Esophagus muscularis mucosa (tissue), 4 donors: ENCODE data around the gene ZBTB16. TPM values are rescaled to one million over a fixed set of nuclear protein-coding genes. Genes with fewer than 3 reads are reported as not detected.

Source experiments
- DNase-seq: peaks from one replicate; pipeline ENCODE4 v3.0.0-alpha.2; 2017; ENCODE audit errors: extremely low spot score
- H3K27ac ChIP-seq, 4 donors: fragments of 200-600 bp; sonication (generic); replicated peaks in 1 of 4; 1 replicate in 3 of 4; 2 replicates in 1 of 4; pipeline ENCODE4 v1.5.1; 2016 to 2019; ENCODE audit warnings: mild to moderate bottlenecking in 1 of 4
- H3K27me3 ChIP-seq, 4 donors: fragments of 200-600 bp; sonication (generic); one replicate each; pipeline versions ENCODE4 v1.5.1 to v1.6.0; 2016 to 2019
- H3K36me3 ChIP-seq, 4 donors: fragments of 200-600 bp; sonication (generic); one replicate each; pipeline ENCODE4 v1.5.1; 2016 to 2019
- H3K4me1 ChIP-seq, 4 donors: fragments of 200-600 bp; sonication (generic); one replicate each; pipeline ENCODE4 v1.5.1; 2016 to 2019
- H3K4me3 ChIP-seq, 4 donors: fragments of 200-600 bp; sonication (generic); 1 replicate in 2 of 4; 2 replicates in 2 of 4; pipeline ENCODE4 v1.5.1; 2016 to 2019; ENCODE audit warnings: mild to moderate bottlenecking in 4 of 4, moderate library complexity in 1 of 4
- H3K9me3 ChIP-seq, 4 donors: fragments of 200-600 bp; sonication (generic); 1 replicate in 3 of 4; 2 replicates in 1 of 4; pipeline ENCODE4 v1.5.1; 2016 to 2019
- CTCF ChIP-seq, 3 experiments: fragments of 200-600 bp in 2 of 3; fragments of 450-650 bp in 1 of 3; sonication (generic) in 2 of 3; IDR thresholded peaks; one replicate each; pipeline ENCODE4 v1.5.1; 2017 to 2019; ENCODE audit warnings: antibody characterized with exemption in 3 of 3, mild to moderate bottlenecking in 2 of 3, moderate library complexity in 1 of 3
- EP300 ChIP-seq: sonication (generic); formaldehyde crosslinking; IDR thresholded peaks from one replicate; pipeline ENCODE4 v1.6.1; 2017; ENCODE audit warnings: antibody characterized with exemption
- POLR2A ChIP-seq: fragments of 450-650 bp; IDR thresholded peaks from one replicate; pipeline ENCODE4 v1.6.1; 2017; ENCODE audit warnings: antibody characterized with exemption, moderate library complexity, mild to moderate bottlenecking, low read depth
- POLR2AphosphoS5 ChIP-seq, 2 donors: sonication (generic); formaldehyde crosslinking; IDR thresholded peaks; one replicate each; pipeline ENCODE4 v1.6.1; 2017; ENCODE audit warnings: antibody characterized with exemption in 2 of 2
- WGBS: methylation state at CpG from one replicate; pipeline ENCODE4 v1.1.5; 2018; 5-methylcytosine and 5-hydroxymethylcytosine counted together
- intact Hi-C: fragments of 100-400 bp; cut with DNase I; formaldehyde crosslinking; loops from one replicate; pipeline ENCODE4 v1.15.1; 2023
- total RNA-seq, 4 donors: library from RNA; depleted of rRNA; stranded (reverse); fragments of >200 nt; gene quantifications; one replicate each; pipeline versions ENCODE4 v1.1.0 to v1.2.1, GENCODE V29; 2016

Gene ZBTB16
- total RNA-seq, 4 donors from 2014 or later = 175 to 319 (median 222) TPM

GRCh38 chr11:114253771-114254170 is 194.3 kb downstream of the ZBTB16 start:
- peaks cover 41 to 77% (median 65%) of the 10 kb centered on the region in 4 donors for H3K36me3 ChIP-seq
- no peak overlapping the region for H3K4me3 ChIP-seq
- WGBS = 87% methylated on average over 2 of the region's 2 CpGs
- H3K27me3 ChIP-seq = no peaks in the 10 kb centered on the region
- DNase-seq = no peak
- intact Hi-C loops = no loop called here
- H3K27ac ChIP-seq = peak overlapping the region in 3 of 4 donors; percentile 10 to 67 (median 59)
- H3K9me3 ChIP-seq = no peaks in the 10 kb centered on the region
- peaks cover 39 to 85% (median 75%) of the 10 kb centered on the region in 4 donors for H3K4me1 ChIP-seq
- TF ChIP-seq CTCF (IDR thresholded peaks at IDR 0.05) (no peak), POLR2A (no peak), EP300 (no peak), POLR2AphosphoS5 (IDR thresholded peaks at IDR 0.05) (peak in 1 of 2 donors; percentile 11)

- Histone ChIP-seq H3K27ac (peak overlapping the region in 3 of 4 donors; percentile 7 to 52 (median 25)), H3K9me3 (no peaks in the 10 kb centered on the region), H3K27me3 (no peaks in the 10 kb centered on the region), H3K4me3 (no peak overlapping the region), H3K36me3 (peaks cover 37 to 72% (median 61%) of the 10 kb centered on the region in 4 donors), H3K4me1 (peaks cover 44 to 89% (median 84%) of the 10 kb centered on the region in 4 donors)
- TF ChIP-seq EP300 = no peak
- peak in 1 of 2 donors; percentile 58 for TF ChIP-seq POLR2AphosphoS5 (IDR thresholded peaks at IDR 0.05)
- DNase-seq = no peak
- intact Hi-C loops = no loop called here
- 93% methylated on average over 14 of the region's 14 CpGs for WGBS
These were observed 195.1 kb downstream of the ZBTB16 start for GRCh38 chr11:114254571-114255146.

- intact Hi-C loops = no loop called here
- TF ChIP-seq CTCF (IDR thresholded peaks at IDR 0.05) = no peak
- TF ChIP-seq EP300 = no peak
- TF ChIP-seq POLR2AphosphoS5 (IDR thresholded peaks at IDR 0.05) = peak in 1 of 2 donors; percentile 5
- TF ChIP-seq POLR2A = no peak
- no peaks in the 10 kb centered on the region for H3K9me3 ChIP-seq
- no peaks in the 10 kb centered on the region for H3K27me3 ChIP-seq
- H3K4me1 ChIP-seq = peaks cover 50 to 89% (median 86%) of the 10 kb centered on the region in 4 donors
- peaks cover 34 to 66% (median 55%) of the 10 kb centered on the region in 4 donors for H3K36me3 ChIP-seq
- no peak for DNase-seq
- H3K27ac ChIP-seq = peak overlapping the region in 1 of 4 donors; percentile 7
- 94% methylated on average over 11 of the region's 11 CpGs for WGBS
- H3K4me3 ChIP-seq = no peak overlapping the region
These were observed 195.8 kb downstream of the ZBTB16 start for GRCh38 chr11:114255289-114255688.

GRCh38 chr11:114256176-114256966 is 196.9 kb downstream of the ZBTB16 start:
- H3K27me3 ChIP-seq = no peaks in the 10 kb centered on the region
- H3K36me3 ChIP-seq = peaks cover 24 to 55% (median 44%) of the 10 kb centered on the region in 4 donors
- H3K27ac ChIP-seq = peak overlapping the region; percentile 61 to 79 (median 66)
- WGBS = 79% methylated on average over 20 of the region's 20 CpGs
- peak overlapping the region in 2 of 4 donors; percentile 18 to 45 for H3K4me3 ChIP-seq
- H3K9me3 ChIP-seq = no peaks in the 10 kb centered on the region
- TF ChIP-seq EP300 = no peak
- no peak for DNase-seq
- H3K4me1 ChIP-seq = peaks cover 54 to 89% (median 86%) of the 10 kb centered on the region in 4 donors
- intact Hi-C loops = no loop called here

- intact Hi-C loops = no loop called here
- Histone ChIP-seq H3K27me3 (no peaks in the 10 kb centered on the region), H3K9me3 (no peaks in the 10 kb centered on the region), H3K4me3 (peak overlapping the region in 3 of 4 donors; percentile 18 to 45 (median 29)), H3K4me1 (peaks cover 53 to 89% (median 83%) of the 10 kb centered on the region in 4 donors), H3K36me3 (peaks cover 18 to 49% (median 38%) of the 10 kb centered on the region in 4 donors), H3K27ac (peak overlapping the region; percentile 61 to 79 (median 66))
- WGBS = 93% methylated on average over 6 of the region's 10 CpGs
- DNase-seq = no peak
- TF ChIP-seq POLR2AphosphoS5 (IDR thresholded peaks at IDR 0.05) (peak; percentile 31 to 71), POLR2A (no peak), CTCF (IDR thresholded peaks at IDR 0.05) (no peak)
These were observed 197.4 kb downstream of the ZBTB16 start for GRCh38 chr11:114256967-114257286.
